ENCODE measurements around the gene SZRD1.
A peak's percentile ranks its signal among the peaks of the same experiment; 100 is the strongest.

The SZRD1 gene

GRCh38 chr1:16366722-16367257 lies at the start of gene SZRD1:
SZRD1 (plus strand) TSS chr1:16367242; CDS start chr1:16367258, 16 bp downstream.
- in situ Hi-C loops (cut with HindIII; ENCODE audit: low sequenced_read_pairs) = loop anchor here (10.0 kb wide), 1 partner anchor 68 kb away; the partner anchor contains the start of gene SPATA21
- no peak for TF ChIP-seq CTCF (IDR thresholded peaks at IDR 0.05; ENCODE audit: low read depth, low read length, missing control alignments)
- H3K4me3 ChIP-seq (ENCODE audit: low read depth, low read length) = peak within 1 kb of the TSS; percentile 91
- DNase-seq (ENCODE audit: low read depth) = peak; percentile 99

- in situ Hi-C loops (cut with HindIII; ENCODE audit: low sequenced_read_pairs) = no loop called here
- TF ChIP-seq CTCF (IDR thresholded peaks at IDR 0.05; ENCODE audit: low read depth, low read length, missing control alignments) = no peak
- DNase-seq (ENCODE audit: low read depth) = no peak
- no peak overlapping the region for H3K4me3 ChIP-seq (ENCODE audit: low read depth, low read length)
Measured at GRCh38 chr1:16318555-16318954, 48.5 kb upstream of the SZRD1 start.

GRCh38 chr1:16321176-16321867 lies 45.7 kb upstream of the SZRD1 start:
- in situ Hi-C loops (cut with HindIII; ENCODE audit: low sequenced_read_pairs) = no loop called here
- no peak for DNase-seq (ENCODE audit: low read depth)
- no peak for TF ChIP-seq CTCF (IDR thresholded peaks at IDR 0.05; ENCODE audit: low read depth, low read length, missing control alignments)
- H3K4me3 ChIP-seq (ENCODE audit: low read depth, low read length) = no peak overlapping the region

GRCh38 chr1:16324456-16324890 lies 42.6 kb upstream of the SZRD1 start:
- no peak overlapping the region for H3K4me3 ChIP-seq (ENCODE audit: low read depth, low read length)
- peak; percentile 85 for DNase-seq (ENCODE audit: low read depth)
- in situ Hi-C loops (cut with HindIII; ENCODE audit: low sequenced_read_pairs) = no loop called here
- TF ChIP-seq CTCF (IDR thresholded peaks at IDR 0.05; ENCODE audit: low read depth, low read length, missing control alignments) = no peak

GRCh38 chr1:16326833-16327404 lies 40.1 kb upstream of the SZRD1 start:
- in situ Hi-C loops (cut with HindIII; ENCODE audit: low sequenced_read_pairs) = no loop called here
- TF ChIP-seq CTCF (IDR thresholded peaks at IDR 0.05; ENCODE audit: low read depth, low read length, missing control alignments) = no peak
- DNase-seq (ENCODE audit: low read depth) = no peak
- no peak overlapping the region for H3K4me3 ChIP-seq (ENCODE audit: low read depth, low read length)

- in situ Hi-C loops (cut with HindIII; ENCODE audit: low sequenced_read_pairs) = no loop called here
- TF ChIP-seq CTCF (IDR thresholded peaks at IDR 0.05; ENCODE audit: low read depth, low read length, missing control alignments) = no peak
- H3K4me3 ChIP-seq (ENCODE audit: low read depth, low read length) = no peak overlapping the region
Measured at GRCh38 chr1:16334655-16335340, 32.2 kb upstream of the SZRD1 start.

More at GRCh38 chr1:16334655-16335340, 32.2 kb upstream of the SZRD1 start:
- DNase-seq (ENCODE audit: low read depth) = no peak
